K562 (cell line): ENCODE results near the gene SLC35D2.

ENCODE experiments used
- SIN3A ChIP-seq, 2 experiments: fragments of 150-350 bp in 1 of 2; IDR thresholded peaks; 2 replicates each; pipeline ENCODE4 v1.6.1; 2011 to 2016; ENCODE audit warnings: borderline replicate concordance in 2 of 2, low read depth in 2 of 2, low read length in 2 of 2, mild to moderate bottlenecking in 2 of 2, moderate library complexity in 2 of 2; ENCODE audit not compliant: control insufficient read depth in 1 of 2
- TAF7 ChIP-seq: fragments of 450-650 bp; IDR thresholded peaks from 2 replicates; pipeline ENCODE4 v1.6.1; 2016; ENCODE audit warnings: missing genetic modification characterization, missing compliant biosample characterization
- ZNF217 ChIP-seq: sonication (generic); formaldehyde crosslinking; IDR thresholded peaks from 2 replicates; pipeline ENCODE4 v1.8.0; 2022; ENCODE audit warnings: mild to moderate bottlenecking, missing genetic modification reagents

DNA sequence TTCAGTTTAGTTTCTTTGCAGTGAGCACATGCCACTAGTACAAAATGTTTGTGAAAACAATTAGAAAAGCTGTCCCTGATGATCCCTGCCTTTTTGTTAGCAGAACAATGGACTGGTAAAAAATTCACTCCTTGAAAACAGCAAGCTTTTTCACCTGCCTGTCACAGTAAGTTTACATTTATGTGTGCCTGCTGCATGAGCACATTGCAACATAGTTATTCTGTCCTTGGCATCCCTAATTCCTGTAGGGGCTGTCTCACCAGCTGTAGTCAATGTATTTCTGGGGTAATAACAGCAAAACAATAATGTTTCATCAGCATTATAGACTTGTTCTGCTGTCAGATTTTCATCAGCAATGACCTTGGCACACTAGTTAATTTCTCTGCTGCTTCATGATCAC, 46.2 kb upstream of the SLC35D2 start:
- no peak for TF ChIP-seq TAF7 (tag)
- TF ChIP-seq SIN3A (IDR thresholded peaks at IDR 0.05; ENCODE audit: borderline replicate concordance in 2 of 2, control insufficient read depth in 1 of 2, low read depth in 2 of 2, low read length in 2 of 2) = no peak
- TF ChIP-seq ZNF217 (CRISPR knock-in tag) = no peak
